H1 (cell line): ENCODE measurements around the gene BEND4. TPM values are rescaled to one million over a fixed set of nuclear protein-coding genes. Genes with fewer than 3 reads are reported as not detected.

ENCODE experiments used
- CTCF ChIA-PET: fragments of 300-600 bp; sonication (Branson Sonifier 250); formaldehyde crosslinking; loops from one replicate; lab custom pipeline; 2021; ENCODE audit not compliant: partially characterized antibody; lab: Charles Lee
- POLR2A ChIA-PET: fragments of 300-600 bp; sonication (Branson Sonifier 250); formaldehyde crosslinking; loops from one replicate; lab custom pipeline; 2021; ENCODE audit warnings: inconsistent platforms; ENCODE audit not compliant: partially characterized antibody; lab: Charles Lee
- DNase-seq, 2 experiments: peaks; one replicate each; pipeline versions ENCODE4 v3.0.0 to v3.0.0-alpha.2; 2010 to 2022; ENCODE audit warnings: low spot score in 2 of 2, low read depth in 1 of 2, mixed read lengths in 1 of 2
- FAIRE-seq: peaks from 2 replicates; lab custom pipeline; 2011; peaks lifted over from hg19 to GRCh38; lab: Jason Lieb, UNC
- H2AFZ ChIP-seq: 2 replicates; pipeline ENCODE4 v1.8.1; 2012; ENCODE audit warnings: low read length, inconsistent platforms
- H2AK5ac ChIP-seq: 2 replicates; pipeline ENCODE4 v1.6.1; 2013; ENCODE audit warnings: low read depth, low read length
- H2BK120ac ChIP-seq: replicated peaks from 2 replicates; pipeline ENCODE3; 2013; ENCODE audit warnings: low read depth, low read length, inconsistent platforms
- H2BK12ac ChIP-seq: 2 replicates; pipeline ENCODE4 v1.6.1; 2013; ENCODE audit warnings: low read depth, low read length
- H2BK15ac ChIP-seq: 2 replicates; pipeline ENCODE4 v1.6.1; 2013; ENCODE audit warnings: low read length
- H2BK20ac ChIP-seq: 2 replicates; pipeline ENCODE4 v1.6.1; 2013; ENCODE audit warnings: low read length
- H2BK5ac ChIP-seq: 2 replicates; pipeline ENCODE4 v1.6.1; 2013; ENCODE audit warnings: low read depth, low read length
- H3K14ac ChIP-seq: 2 replicates; pipeline ENCODE4 v1.6.1; 2013; ENCODE audit warnings: inconsistent platforms; ENCODE audit not compliant: insufficient read length
- H3K18ac ChIP-seq: 2 replicates; pipeline ENCODE4 v1.6.1; 2013; ENCODE audit warnings: low read length; ENCODE audit errors: extremely low read depth
- H3K23ac ChIP-seq: 2 replicates; pipeline ENCODE4 v1.6.1; 2013; ENCODE audit warnings: inconsistent platforms; ENCODE audit not compliant: insufficient read length
- H3K23me2 ChIP-seq: 2 replicates; pipeline ENCODE4 v1.6.1; 2013; ENCODE audit warnings: low read depth, low read length
- H3K27ac ChIP-seq: 2 replicates; pipeline ENCODE4 v1.6.1; 2011; ENCODE audit warnings: low read depth, low read length, inconsistent platforms
- H3K27me3 ChIP-seq, 4 experiments: replicated peaks in 1 of 4; 1 replicate in 1 of 4; 2 replicates in 3 of 4; pipeline versions ENCODE4 v1.6.1 to v1.8.1; 2011 to 2013; ENCODE audit warnings: low read length in 3 of 4, mild to moderate bottlenecking in 3 of 4, inconsistent platforms in 2 of 4, mixed read lengths in 2 of 4, moderate library complexity in 1 of 4; ENCODE audit not compliant: control insufficient read depth in 3 of 4, insufficient read depth in 3 of 4; ENCODE audit errors: extremely low read depth in 1 of 4
- H3K36me3 ChIP-seq, 4 experiments: 2 replicates each; pipeline versions ENCODE4 v1.6.1 to v1.8.1; 2011 to 2013; ENCODE audit warnings: mild to moderate bottlenecking in 4 of 4, low read length in 3 of 4, moderate library complexity in 2 of 4, control low read depth in 1 of 4, inconsistent platforms in 1 of 4; ENCODE audit not compliant: insufficient read depth in 4 of 4, control insufficient read depth in 2 of 4
- H3K4ac ChIP-seq: replicated peaks from 2 replicates; pipeline ENCODE3; 2013; ENCODE audit warnings: low read length, low read depth, mixed read lengths, inconsistent platforms; ENCODE audit not compliant: insufficient read length
- H3K4me1 ChIP-seq, 4 experiments: replicated peaks in 1 of 4; 1 replicate in 1 of 4; 2 replicates in 3 of 4; pipeline versions ENCODE4 v1.6.1 to v1.8.1; 2011 to 2013; ENCODE audit warnings: low read length in 3 of 4, inconsistent platforms in 2 of 4, mixed read lengths in 1 of 4; ENCODE audit not compliant: insufficient read depth in 4 of 4, control insufficient read depth in 3 of 4
- H3K4me2 ChIP-seq, 2 experiments: 2 replicates each; pipeline versions ENCODE4 v1.6.1 to v1.8.1; 2011 to 2013; ENCODE audit warnings: low read depth in 2 of 2, low read length in 2 of 2, control low read depth in 1 of 2, inconsistent platforms in 1 of 2, mild to moderate bottlenecking in 1 of 2; ENCODE audit not compliant: insufficient read depth in 1 of 2
- H3K4me3 ChIP-seq, 4 experiments: fragments of 200-600, 300-600 bp in 1 of 4; sonication (generic), shearing (Covaris generic), sonication (Bioruptor Twin) in 1 of 4; 2 replicates each; pipeline versions ENCODE4 v1.5.1 to v1.8.1; 2011 to 2016; ENCODE audit warnings: low read length in 4 of 4, low read depth in 3 of 4, control low read depth in 2 of 4, inconsistent platforms in 2 of 4, mild to moderate bottlenecking in 2 of 4, mixed read lengths in 1 of 4, moderate library complexity in 1 of 4; ENCODE audit not compliant: insufficient read depth in 2 of 4; ENCODE audit errors: extremely low read depth in 1 of 4
- H3K56ac ChIP-seq: replicated peaks from 2 replicates; pipeline ENCODE3; 2013; ENCODE audit warnings: low read depth, mild to moderate bottlenecking, mixed read lengths, low read length, inconsistent platforms; ENCODE audit not compliant: insufficient read length
- H3K79me1 ChIP-seq: 2 replicates; pipeline ENCODE4 v1.6.1; 2013; ENCODE audit warnings: low read depth, low read length, control low read depth
- H3K79me2 ChIP-seq, 2 experiments: 2 replicates each; pipeline versions ENCODE4 v1.6.1 to v1.8.1; 2012 to 2013; ENCODE audit warnings: low read length in 2 of 2, mild to moderate bottlenecking in 2 of 2, inconsistent platforms in 1 of 2; ENCODE audit not compliant: insufficient read depth in 2 of 2, control insufficient read depth in 1 of 2
- H3K9ac ChIP-seq, 4 experiments: replicated peaks in 1 of 4; 1 replicate in 1 of 4; 2 replicates in 3 of 4; pipeline versions ENCODE4 v1.6.1 to v1.8.1; 2011 to 2013; ENCODE audit warnings: low read depth in 3 of 4, low read length in 3 of 4, control low read depth in 2 of 4, mild to moderate bottlenecking in 2 of 4, moderate library complexity in 2 of 4, inconsistent platforms in 1 of 4; ENCODE audit errors: extremely low read depth in 1 of 4
- H3K9me3 ChIP-seq, 2 experiments: 2 replicates each; pipeline versions ENCODE4 v1.6.1 to v1.8.1; 2012 to 2013; ENCODE audit warnings: mild to moderate bottlenecking in 2 of 2, moderate library complexity in 2 of 2, control low read depth in 1 of 2, inconsistent platforms in 1 of 2, low read depth in 1 of 2, low read length in 1 of 2, mixed read lengths in 1 of 2; ENCODE audit not compliant: insufficient read depth in 2 of 2
- H4K20me1 ChIP-seq, 2 experiments: replicated peaks in 1 of 2; 2 replicates each; pipeline versions ENCODE3 to v1.8.1; 2011 to 2013; ENCODE audit warnings: inconsistent platforms in 2 of 2, low read length in 2 of 2, mild to moderate bottlenecking in 1 of 2; ENCODE audit not compliant: insufficient read depth in 2 of 2, control insufficient read depth in 1 of 2
- H4K5ac ChIP-seq: 2 replicates; pipeline ENCODE4 v1.6.1; 2013; ENCODE audit warnings: low read length, low read depth, mixed read lengths, inconsistent platforms; ENCODE audit not compliant: insufficient read length
- H4K8ac ChIP-seq: 2 replicates; pipeline ENCODE4 v1.8.0; 2013; ENCODE audit warnings: mild to moderate bottlenecking, moderate library complexity, low read length, inconsistent platforms; ENCODE audit not compliant: insufficient read depth; ENCODE audit errors: extremely low read depth
- H4K91ac ChIP-seq: replicated peaks from 2 replicates; pipeline ENCODE3; 2013; ENCODE audit warnings: low read length, mixed read lengths, inconsistent platforms; ENCODE audit not compliant: insufficient read length
- BACH1 ChIP-seq: IDR thresholded peaks from 2 replicates; pipeline ENCODE4 v1.6.1; 2012; ENCODE audit warnings: low read length, improper control_type of control experiment
- BCL11A ChIP-seq, 2 experiments: IDR thresholded peaks; one replicate each; pipeline ENCODE4 v1.6.1; 2011; ENCODE audit warnings: low read depth in 2 of 2, low read length in 2 of 2, mild to moderate bottlenecking in 2 of 2
- BRCA1 ChIP-seq: IDR thresholded peaks from 2 replicates; pipeline ENCODE4 v1.6.1; 2012; ENCODE audit warnings: low read depth, low read length, improper control_type of control experiment
- CHD1 ChIP-seq: IDR thresholded peaks from 2 replicates; pipeline ENCODE4 v1.6.1; 2012; ENCODE audit warnings: low read depth, low read length, improper control_type of control experiment
- CHD2 ChIP-seq: IDR thresholded peaks from 2 replicates; pipeline ENCODE4 v1.6.1; 2012; ENCODE audit warnings: low read length, improper control_type of control experiment
- CTBP2 ChIP-seq: IDR thresholded peaks from 2 replicates; pipeline ENCODE4 v1.7.0; 2011; ENCODE audit warnings: borderline replicate concordance, mild to moderate bottlenecking, moderate library complexity, mixed read lengths, low read length; ENCODE audit not compliant: insufficient read depth, insufficient read length
- GTF2F1 ChIP-seq: IDR thresholded peaks from 2 replicates; pipeline ENCODE4 v1.6.1; 2012; ENCODE audit warnings: low read depth, low read length, improper control_type of control experiment, borderline replicate concordance
- HDAC2 ChIP-seq, 2 experiments: fragments of 300-600 bp in 1 of 2; sonication (generic) in 1 of 2; IDR thresholded peaks; 2 replicates each; pipeline ENCODE4 v1.6.1; 2011 to 2012; ENCODE audit warnings: low read depth in 2 of 2, low read length in 2 of 2, mild to moderate bottlenecking in 2 of 2, moderate library complexity in 2 of 2, borderline replicate concordance in 1 of 2, inconsistent platforms in 1 of 2
- SIN3A ChIP-seq, 2 experiments: IDR thresholded peaks in 1 of 2; conservative IDR thresholded peaks in 1 of 2; 2 replicates each; pipeline ENCODE4 v1.6.1; 2011 to 2012; ENCODE audit warnings: low read length in 2 of 2, improper control_type of control experiment in 1 of 2, low read depth in 1 of 2, mild to moderate bottlenecking in 1 of 2
- SIX5 ChIP-seq: IDR thresholded peaks from 2 replicates; pipeline ENCODE4 v1.6.1; 2011; ENCODE audit warnings: mild to moderate bottlenecking, low read depth, low read length
- SP2 ChIP-seq: IDR thresholded peaks from 2 replicates; pipeline ENCODE4 v1.6.1; 2012; ENCODE audit warnings: mild to moderate bottlenecking, low read length, inconsistent platforms
- USF2 ChIP-seq: IDR thresholded peaks from 2 replicates; pipeline ENCODE4 v1.6.1; 2011; ENCODE audit warnings: low read length, improper control_type of control experiment
- WGBS, 2 experiments: shearing (Covaris generic) in 1 of 2; methylation state at CpG; one replicate each; pipeline versions ENCODE4 v1.1.6 to v1.1.7; 2013 to 2015; ENCODE audit warnings: low lambda C conversion rate in 2 of 2, mixed read lengths in 2 of 2, inconsistent platforms in 1 of 2, low coverage in 1 of 2, missing lambda C conversion rate in 1 of 2; ENCODE audit not compliant: insufficient replicate concordance in 2 of 2, insufficient coverage in 1 of 2, insufficient read length in 1 of 2; ENCODE audit errors: extremely low coverage in 1 of 2, missing lambda C conversion rate in 1 of 2; 5-methylcytosine and 5-hydroxymethylcytosine counted together
- polyA plus RNA-seq, 7 experiments: library from polyadenylated mRNA; depleted of rRNA in 3 of 7; stranded (reverse) in 5 of 7; unstranded in 2 of 7; fragments of >200 nt in 5 of 7; fragments of 200-250 nt in 2 of 7; gene quantifications; 1 replicate in 5 of 7; 2 replicates in 1 of 7; 4 replicates in 1 of 7; pipeline versions ENCODE4 v1.2.1 to v1.2.3, GENCODE V29; 2011 to 2013; ENCODE audit warnings: missing spikeins in 2 of 7, mixed read lengths in 2 of 7
- total RNA-seq: library from RNA; stranded (reverse); fragmentation: NEBNext Ultra II Directional; extraction: Animal tissue kit (Norgen Biotek cat#: 25700); gene quantifications from 2 replicates; pipeline ENCODE4 v1.2.1, GENCODE V29; 2021

Gene BEND4
- total and polyA plus RNA-seq, 2 of the 8 experiments (the other 6 are each of a cell fraction or from before 2014, with no cell fraction given): 12.2 to 45.4 TPM

DNA sequence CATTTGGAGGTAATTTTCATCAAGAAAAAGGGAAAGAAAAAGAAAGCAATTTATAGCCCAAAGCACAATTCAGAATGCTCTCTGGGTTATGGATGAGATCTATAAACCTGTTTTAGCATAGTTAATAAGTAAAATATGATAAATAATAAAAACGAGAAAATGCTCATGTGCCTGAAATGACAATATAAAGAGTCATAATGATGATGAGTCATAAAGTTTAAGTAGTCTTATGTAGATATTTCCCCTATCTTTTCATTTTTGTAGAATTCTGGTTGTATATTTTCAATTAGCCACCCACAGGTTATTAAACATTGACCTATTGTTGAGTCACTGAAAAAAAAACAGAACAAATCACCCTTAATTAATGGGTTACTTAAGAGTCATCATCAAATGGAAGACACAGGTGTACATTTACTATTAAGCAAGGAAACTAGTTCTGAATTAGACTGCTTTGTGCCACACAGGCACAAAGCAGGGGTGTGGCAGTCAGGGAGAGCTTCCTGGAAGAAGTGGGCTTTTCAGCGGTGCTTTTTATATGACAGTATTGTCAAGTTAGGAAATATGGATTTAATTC lies 29.3 kb downstream of the BEND4 start:
- no peak overlapping the region for H4K91ac ChIP-seq
- POLR2A ChIA-PET: no interaction called here
- no peak for TF ChIP-seq BRCA1
- TF ChIP-seq GTF2F1: no peak
- TF ChIP-seq SIX5: no peak
- no peak for TF ChIP-seq CHD1
- no peak for TF ChIP-seq BCL11A (IDR thresholded peaks at IDR 0.05; ENCODE audit: low read depth in 2 of 2, low read length in 2 of 2)
- no peak for TF ChIP-seq CHD2
- no peak for TF ChIP-seq USF2
- no peak for TF ChIP-seq SIN3A (conservative IDR thresholded peaks at IDR 0.05 in 1 of 2, IDR thresholded peaks at IDR 0.05 in 1 of 2; ENCODE audit: low read depth in 1 of 2, low read length in 2 of 2)
- no peak for TF ChIP-seq SP2
- TF ChIP-seq HDAC2 (IDR thresholded peaks at IDR 0.05; ENCODE audit: borderline replicate concordance in 1 of 2, low read depth in 2 of 2, low read length in 2 of 2): no peak
- no peak for TF ChIP-seq CTBP2
- TF ChIP-seq BACH1: no peak

More for the DNA sequence above, 29.3 kb downstream of the BEND4 start:
- Histone ChIP-seq H3K9ac (no peak overlapping the region), H4K20me1 (peaks cover 0 to 3% of the 10 kb centered on the region in 2 experiments), H3K79me1 (no peaks in the 10 kb centered on the region), H3K4me3 (no peak overlapping the region), H2BK120ac (no peak overlapping the region), H3K23ac (no peak overlapping the region), H3K18ac (no peak overlapping the region), H3K4me1 (peaks cover 0 to 7% (median 3%) of the 10 kb centered on the region in 4 experiments; a peak in 3 of 7 replicates), H3K27ac (no peak overlapping the region), H2AK5ac (no peak overlapping the region), H4K5ac (no peak overlapping the region), H3K14ac (no peak overlapping the region), H3K79me2 (peaks cover 0 to 9% of the 10 kb centered on the region in 2 experiments; a peak in 2 of 4 replicates), H3K56ac (no peak overlapping the region), H3K9me3 (no peaks in the 10 kb centered on the region), H3K27me3 (no peaks in the 10 kb centered on the region), H2BK12ac (no peak overlapping the region), H3K36me3 (peaks cover 5 to 33% (median 10%) of the 10 kb centered on the region in 4 experiments; a peak in 7 of 8 replicates), H3K23me2 (no peaks in the 10 kb centered on the region), H2BK15ac (no peak overlapping the region), H3K4me2 (no peak overlapping the region), H3K4ac (no peak overlapping the region), H4K8ac (no peak overlapping the region), H2AFZ (no peak overlapping the region), H2BK20ac (no peak overlapping the region), H2BK5ac (no peak overlapping the region)
- no peak for DNase-seq
- WGBS, 2 experiments: 93% methylated on average over 2 of the region's 2 CpGs; no CpG with 5 or more reads in 1 of the 2 experiments
- CTCF ChIA-PET: interaction anchor here (0.7 to 1.5 kb wide), 2 partner anchors 9 to 401 kb away, joined by 3 to 4 read pairs; no protein-coding TSS in a partner anchor
- FAIRE-seq: no peak
